Activated CD4-positive, alpha-beta T cell treated with anti-CD3 and anti-CD28 coated beads for 48 hours (primary cell): Measurements from ENCODE around the gene ALDH9A1.
"Not testable (repeated sequence)": the region's sequence is repeated elsewhere in the genome, so short reads cannot be mapped to it uniquely, and the experiment has no call there.

Experiments used
- DNase-seq: peaks from one replicate; pipeline ENCODE4 v3.0.0-alpha.2; 2020

Gene ALDH9A1

DNA sequence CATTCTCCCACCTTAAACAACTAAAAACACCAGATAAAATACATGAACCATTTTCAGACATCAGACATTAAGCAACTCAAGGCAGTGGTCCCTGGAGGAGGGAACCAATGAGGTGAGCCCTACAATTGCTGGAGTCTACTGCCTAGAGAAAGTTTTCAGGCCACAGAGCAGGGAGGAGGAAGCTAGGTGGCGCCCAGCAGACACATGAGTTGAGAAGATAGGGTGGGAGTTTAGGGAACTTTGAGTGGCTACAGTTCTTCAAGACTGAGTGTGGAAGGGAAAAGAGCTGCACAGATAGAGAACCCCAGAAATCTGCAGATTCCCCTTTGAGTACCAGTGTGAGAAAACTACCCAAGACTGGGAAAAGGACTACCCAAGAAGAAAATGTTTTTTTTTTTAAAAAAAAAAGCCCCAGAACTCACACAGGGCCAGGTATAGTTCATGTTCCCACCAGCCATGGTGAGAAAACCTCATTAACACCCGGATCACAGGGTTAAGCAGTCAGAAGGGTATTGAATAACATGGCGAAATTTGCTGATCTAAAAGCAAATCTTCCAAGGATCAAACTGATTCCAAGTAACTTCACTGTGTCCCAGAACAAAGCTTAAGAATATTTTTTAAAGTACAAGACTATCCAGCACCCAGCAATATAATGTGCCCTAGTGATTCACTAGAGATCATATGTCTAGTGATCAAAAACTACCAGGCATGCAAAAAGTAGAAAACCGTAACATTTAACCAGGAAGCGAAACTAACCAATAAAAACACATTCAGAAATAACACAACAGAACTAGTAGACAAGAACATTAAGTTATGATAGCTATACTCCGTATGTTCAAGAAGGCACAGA lies 12.0 kb downstream of the ALDH9A1 start:
- DNase-seq, result no peak

DNA sequence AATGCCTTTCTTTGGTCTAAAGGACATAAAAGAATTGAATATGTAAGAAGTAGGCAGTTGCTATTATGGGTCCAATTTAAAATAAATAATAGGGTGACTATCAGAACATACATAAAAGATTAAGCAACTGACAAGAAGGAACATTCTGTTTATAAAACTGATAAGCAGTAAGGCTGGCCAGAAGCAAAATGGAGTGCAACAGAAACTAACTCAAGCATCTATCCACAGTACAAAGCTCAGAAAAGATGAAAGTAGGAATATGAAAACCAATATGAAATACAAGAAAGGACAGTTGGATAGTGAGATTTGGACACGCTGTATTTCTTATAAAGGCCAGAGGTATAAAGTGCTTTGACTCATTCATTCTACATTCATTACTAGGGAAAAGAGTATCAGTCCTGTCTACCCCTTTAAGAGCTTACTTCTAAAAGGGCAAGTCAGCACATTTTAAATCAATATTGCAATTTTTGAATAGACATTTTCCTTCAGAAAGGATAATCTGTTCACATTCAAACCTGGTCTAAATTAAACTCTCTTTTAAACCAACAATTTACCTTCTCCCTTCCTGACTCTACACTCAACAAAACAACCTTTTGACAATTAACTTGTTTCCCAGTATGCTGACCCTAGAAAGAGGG lies 14.4 kb downstream of the ALDH9A1 start:
- DNase-seq, result no peak

DNA sequence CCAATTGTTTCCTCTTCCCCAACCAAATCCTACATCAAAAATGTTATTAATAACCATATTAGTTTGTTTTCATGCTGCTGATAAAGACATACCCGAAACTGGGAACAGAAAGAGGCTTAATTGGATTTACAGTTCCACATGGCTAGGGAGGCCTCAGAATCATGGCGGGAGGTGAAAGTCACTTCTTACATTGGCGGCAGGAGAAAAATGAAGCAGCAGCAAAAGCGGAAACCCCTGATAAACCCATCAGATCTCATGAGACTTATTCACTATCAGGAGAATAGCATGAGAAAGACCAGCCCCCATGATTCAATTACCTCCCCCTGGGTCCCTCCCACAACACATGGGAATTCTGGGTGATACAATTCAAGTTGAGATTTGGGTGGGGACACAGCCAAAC lies 17.6 kb downstream of the ALDH9A1 start:
- DNase-seq, result not testable (repeated sequence)

DNA sequence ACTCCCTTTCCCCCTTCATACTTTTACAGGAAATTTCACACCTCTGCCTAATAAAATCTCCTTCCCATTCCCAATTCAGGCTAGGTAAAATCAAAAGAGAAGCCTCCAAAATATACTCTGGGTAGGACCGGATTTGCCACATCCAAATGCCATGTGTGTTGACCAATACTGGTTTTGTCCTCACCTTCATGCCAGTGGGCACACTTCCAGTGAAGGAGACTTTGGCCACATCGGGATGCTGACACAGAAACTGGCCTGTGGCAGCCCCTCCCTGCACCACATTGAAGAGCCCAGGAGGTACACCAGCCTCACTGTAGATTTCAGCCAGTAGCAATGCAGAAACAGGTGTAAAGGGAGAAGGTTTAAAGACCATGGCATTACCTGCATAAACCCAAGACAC lies 18.1 kb downstream of the ALDH9A1 start:
- DNase-seq, result no peak

DNA sequence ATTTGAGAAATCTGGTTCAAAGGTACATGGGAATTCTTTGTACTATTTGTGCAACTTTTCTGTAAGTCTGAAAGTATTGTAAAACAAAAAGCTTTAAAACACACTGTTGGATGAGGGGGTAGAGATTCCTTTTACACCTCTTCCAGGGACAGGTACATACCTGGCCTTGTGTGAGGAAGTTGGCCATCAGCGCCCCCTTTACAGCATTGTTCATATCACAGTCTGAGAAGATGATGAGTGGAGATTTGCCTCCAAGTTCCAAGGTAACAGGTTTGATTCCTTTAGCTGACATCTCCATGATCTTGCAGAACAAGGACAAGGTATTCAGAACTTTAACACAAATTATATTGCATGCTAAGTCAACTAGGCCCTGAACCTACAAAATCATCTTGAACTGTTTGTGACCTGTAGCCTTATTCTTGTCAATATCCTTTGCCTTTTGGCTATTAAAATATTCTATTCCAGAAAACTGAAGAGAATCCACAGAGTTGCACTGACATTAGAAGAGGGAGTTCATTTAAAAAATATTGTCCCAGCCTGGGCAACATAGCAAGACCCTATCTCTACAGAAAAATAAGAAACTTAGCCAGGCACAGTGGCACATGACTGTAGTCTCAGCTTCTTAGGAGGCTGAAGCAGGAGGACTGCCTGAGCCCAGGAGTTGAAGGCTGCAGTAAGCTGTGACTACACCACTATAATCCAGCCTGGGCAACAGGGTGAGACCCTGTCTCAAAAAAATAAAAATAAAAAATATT lies 18.9 kb downstream of the ALDH9A1 start:
- DNase-seq, result no peak

DNA sequence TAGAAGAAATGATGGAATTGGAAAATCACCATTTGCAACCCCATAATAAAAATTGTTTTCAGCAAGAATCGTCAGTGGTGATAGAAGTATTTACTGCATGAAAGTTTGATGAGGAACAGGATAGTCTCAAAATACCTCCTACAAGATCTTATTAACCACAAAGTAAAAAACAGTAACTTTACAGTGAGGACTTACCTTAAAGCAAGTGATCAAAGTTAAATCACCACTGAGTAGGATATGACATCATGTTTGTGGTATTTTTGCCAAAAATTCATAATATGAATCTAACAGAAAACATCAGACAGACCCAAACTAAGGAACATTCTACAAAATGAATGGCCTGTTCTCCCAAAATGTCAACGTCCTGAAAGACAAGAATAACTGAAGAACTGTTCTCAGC lies 19.9 kb downstream of the ALDH9A1 start:
- no peak for DNase-seq

DNA sequence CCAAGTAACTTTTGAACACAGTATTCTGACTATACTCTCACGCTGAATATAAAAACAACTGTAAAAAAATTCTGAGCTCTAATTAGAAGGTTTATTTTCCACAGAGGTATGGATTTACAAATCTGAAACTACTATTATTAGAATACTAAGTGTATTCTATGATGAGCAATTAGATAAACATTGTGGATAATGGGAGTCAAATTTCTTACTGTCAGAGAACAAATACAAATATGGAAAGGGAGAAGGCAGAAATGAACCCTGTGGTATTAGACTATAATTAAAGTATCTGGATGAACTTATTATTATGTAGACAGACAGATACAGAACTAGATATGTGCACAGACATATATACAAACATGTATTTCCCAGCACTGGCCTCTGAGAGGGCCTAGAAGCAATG lies 22.6 kb downstream of the ALDH9A1 start:
- DNase-seq, result no peak

DNA sequence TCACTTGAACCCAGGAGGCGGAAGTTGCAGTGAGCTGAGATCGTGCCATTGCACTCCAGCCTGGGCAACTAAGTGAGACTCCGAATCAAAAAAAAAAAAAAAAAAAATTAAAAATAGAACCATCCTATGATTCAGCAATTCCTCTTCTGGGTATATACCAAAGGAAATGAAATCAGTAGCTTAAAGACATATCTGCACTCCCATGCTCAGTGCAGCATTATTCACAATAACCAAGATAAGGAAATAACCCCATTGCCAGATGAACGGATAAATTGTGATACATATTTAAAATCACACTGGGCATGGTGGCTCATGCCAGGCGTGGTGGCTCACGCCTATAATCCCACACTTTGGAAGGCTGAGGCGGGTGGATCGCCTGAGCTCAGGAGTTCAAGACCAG lies 23.8 kb downstream of the ALDH9A1 start:
- DNase-seq, result no peak

DNA sequence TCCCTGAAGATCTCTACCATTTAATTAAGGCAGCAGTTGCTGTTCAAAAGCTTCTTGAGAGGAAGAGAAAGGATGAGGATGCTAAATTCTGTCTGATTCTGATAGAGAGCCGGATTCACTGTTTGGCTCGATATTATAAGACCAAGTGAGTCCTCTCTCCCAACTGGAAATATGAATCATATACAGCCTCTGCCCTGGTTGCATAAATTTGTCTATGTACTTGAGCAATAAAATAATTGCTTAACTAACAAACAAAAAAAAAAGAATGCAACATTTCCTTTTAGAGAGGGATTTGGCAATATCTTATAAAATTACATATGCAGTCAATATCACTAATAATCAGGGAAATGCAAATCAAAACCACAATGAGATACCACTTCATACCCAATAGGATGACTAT lies 26.8 kb downstream of the ALDH9A1 start:
- DNase-seq, result no peak

DNA sequence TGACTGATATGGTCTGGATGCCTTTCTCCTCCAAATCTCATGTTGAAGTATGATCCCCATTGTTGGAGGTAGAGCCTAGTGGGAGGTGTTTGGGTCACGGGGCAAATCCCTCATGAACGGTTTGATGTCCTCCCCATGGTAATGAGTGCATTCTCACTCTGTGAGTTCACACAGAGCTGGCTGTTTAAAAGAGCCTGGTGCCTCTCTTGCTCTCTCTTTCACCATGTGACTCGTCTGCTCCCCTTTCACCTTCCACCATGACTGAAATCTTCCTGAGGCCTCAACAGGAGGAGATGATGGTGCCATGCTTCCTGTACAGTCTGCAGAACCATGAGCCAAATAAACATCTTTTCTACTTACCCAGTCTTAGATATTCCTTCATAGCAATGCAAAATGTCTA lies 30.2 kb downstream of the ALDH9A1 start:
- DNase-seq, result no peak

DNA sequence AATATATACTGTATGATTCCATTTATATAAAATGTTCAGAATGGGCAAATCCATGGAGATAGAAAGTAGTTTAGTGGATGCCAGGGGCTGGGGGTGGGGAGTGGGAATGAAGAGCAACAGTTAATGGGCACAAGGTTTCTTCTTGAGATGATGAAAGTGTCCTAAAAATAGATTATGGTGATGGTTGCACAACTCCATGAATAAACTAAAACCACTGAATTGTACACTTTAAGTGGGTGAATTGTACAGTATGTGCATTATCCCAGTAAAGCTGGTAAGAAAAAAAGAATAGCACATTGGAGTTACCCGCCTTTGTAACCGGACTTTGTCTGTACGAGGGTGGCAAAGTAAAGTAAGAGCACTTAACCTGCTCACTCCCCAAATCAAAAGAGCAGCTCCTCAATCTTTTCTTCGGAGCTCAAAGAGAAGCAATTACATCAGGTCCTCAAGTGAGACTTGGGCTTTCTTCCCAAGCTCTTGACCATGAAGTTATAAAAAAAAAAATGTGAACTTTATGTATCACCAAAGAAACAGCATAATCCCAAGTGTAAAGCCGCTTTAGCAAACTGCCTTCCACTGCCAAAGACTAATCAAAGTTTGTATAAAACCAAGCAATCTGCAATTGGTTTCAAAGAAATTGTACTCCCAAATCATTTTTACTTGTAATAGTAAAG lies 32.1 kb downstream of the ALDH9A1 start:
- DNase-seq, result no peak

DNA sequence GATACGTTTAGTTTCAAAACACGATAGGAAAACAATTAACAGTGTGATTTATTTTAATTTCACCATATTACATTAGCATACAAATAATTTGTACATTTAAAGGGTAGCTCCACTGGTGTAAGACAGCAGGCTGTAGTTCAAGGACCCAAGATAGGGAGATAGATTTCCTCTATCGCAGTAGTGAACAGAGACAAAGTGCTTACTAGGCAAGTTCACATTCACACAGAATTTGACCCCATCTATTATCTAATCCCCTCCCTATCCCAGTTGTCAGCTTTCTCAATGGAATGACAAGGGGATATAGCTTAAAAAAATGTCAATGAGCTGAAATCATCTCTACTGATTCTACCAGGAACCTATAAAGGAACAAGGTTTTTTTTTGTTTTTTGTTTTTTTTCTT lies 36.2 kb downstream of the ALDH9A1 start:
- no peak for DNase-seq

DNA sequence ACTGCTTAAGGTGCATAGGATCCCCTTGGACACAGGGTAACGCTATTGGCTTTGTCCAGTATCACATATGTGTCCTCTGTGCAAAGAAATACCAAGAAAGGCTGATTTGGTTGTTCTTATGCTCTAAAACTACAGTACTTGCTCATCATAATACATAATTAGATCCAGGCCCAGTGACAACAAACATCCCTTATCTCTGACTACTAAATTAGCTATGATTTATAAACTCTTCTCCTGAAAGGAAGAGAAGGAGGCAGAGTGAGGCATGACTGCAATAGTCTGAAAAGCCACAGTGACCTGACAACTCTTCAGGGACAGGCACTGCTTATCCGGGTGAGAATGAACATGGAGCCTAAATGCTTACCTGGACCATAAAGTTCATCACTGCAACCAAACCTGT lies 36.7 kb downstream of the ALDH9A1 start:
- no peak for DNase-seq

DNA sequence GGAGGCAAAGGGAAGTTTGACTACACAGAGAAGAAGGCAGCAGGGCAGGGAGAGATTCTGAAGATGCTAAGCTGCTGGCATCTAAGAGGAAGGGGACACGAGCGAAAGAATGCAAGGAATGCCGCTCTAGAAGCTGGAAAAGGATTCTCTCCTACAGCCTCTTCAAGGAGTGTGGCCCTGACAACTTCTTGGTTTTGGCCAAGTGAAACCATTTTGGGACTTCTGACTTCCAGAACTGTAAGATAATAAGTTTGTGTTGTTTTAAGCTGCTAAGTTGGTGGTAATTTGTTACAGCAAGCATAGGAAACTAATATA lies 38.8 kb downstream of the ALDH9A1 start:
- no peak for DNase-seq

DNA sequence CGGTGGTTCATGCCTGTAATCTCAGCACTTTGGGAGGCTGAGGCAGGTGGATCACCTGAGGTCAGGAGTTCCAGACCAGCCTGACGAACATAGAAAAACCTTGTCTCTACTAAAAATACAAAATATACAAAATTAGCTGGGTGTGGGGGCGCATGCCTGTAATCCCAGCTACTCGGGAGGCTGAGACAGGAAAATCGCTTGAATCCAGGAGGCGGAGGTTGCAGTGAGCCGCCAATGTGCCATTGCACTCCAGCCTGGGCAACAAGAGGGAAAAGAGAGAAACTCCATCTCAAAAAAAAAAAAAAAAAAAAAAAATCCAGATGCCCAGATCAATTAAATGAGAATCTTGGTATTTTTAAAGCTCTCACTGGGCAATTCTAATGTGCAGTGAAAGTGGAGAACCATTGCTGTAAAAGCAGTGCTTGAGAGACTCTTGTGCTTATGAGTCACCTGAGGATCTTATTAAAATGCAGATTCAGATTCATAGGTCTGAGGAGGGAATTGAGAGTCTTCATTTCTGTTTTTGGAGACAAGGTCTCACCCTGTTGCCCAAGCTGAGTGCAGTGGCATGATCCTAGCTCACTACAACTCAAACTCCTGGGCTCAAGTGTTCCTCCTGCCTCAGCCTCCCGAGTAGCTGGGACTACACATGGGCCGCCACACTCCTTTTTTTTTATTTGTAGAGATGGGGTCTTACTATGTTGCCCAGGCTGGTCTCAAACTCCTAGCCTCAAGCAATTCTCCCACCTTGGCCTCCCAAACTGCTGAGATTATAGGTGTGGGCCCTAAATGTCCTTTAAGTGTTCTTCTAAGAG lies 39.4 kb downstream of the ALDH9A1 start:
- DNase-seq, result not testable (repeated sequence)

DNA sequence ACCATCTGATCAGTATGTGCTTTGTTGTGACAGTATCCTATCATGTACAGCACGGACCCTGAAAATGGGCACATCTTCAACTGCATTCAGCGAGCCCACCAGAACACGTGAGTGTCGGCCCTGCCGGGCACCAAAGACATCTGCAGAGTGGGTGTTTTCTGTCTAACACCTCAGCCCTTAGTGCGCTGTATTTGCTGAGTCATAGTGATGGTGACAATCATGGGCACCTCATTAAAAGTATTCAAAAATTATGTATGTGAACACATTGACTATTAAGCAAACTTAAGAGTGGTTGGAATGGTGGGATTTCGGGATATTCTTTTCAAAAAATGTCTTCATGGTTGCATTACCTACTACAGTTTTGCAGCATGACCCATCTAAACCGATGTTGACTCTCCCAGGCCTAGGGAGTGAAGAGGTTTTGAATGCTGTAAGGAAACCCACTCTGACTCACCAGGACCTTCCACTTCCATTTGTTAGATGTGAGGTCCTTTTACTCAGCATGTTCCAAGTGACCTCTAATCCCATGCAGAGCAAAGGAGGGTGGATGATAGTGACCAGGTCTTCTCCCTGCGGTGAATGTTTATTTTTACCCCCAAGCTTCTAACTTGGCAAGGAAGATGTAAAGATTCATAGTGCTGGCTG lies 47.3 kb downstream of the ALDH9A1 start:
- no peak for DNase-seq

DNA sequence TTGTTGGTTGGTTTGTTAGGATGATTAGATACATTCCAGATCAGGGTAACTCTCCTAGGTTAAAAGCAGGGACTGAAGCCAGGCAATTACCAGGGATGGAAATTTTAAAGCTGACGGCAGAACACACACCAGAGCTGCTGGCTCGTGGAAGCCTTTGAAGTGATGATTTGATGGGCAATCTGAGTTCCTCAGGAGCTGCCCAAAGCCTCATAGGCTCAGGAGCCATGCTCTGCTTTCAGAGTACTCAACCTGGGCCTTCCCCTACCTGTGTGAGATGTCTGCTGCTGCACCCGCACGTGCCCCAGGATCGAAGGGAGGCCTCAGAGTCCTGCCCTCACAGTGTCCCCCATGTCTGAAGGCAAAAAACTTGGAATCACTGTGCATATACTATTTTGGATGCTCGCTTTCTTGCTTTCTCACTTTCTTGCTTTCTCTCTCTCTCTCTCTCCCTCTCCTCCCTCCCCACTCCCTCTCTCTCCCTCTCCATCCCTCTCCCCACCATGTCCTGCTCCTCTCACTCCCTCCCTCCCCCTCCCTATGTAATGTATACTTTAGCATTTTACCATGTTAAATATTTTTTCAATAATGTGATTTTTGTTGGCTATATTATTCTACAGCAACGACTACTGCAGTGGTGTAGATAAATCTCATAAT lies 49.3 kb downstream of the ALDH9A1 start:
- DNase-seq, result no peak

DNA sequence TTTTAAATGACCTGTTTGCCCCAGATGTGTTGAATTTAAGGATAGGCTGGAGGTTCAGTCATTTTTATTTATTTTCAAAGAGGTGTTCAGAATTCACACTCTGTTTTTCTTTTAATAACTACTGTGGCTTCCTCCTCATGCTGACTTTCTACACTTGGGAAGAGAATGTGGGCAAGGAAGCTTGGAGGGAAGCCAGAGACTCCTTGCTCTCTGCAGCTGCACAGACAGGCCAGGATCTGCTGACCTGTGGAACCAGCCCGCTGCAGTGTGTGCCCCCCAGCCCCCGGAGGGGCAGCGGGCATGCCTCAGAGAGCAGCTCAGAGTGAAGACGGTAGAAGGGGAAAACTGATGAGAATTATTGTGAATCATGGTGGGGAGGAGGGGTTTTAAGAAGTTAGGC lies 50.4 kb downstream of the ALDH9A1 start:
- no peak for DNase-seq

DNA sequence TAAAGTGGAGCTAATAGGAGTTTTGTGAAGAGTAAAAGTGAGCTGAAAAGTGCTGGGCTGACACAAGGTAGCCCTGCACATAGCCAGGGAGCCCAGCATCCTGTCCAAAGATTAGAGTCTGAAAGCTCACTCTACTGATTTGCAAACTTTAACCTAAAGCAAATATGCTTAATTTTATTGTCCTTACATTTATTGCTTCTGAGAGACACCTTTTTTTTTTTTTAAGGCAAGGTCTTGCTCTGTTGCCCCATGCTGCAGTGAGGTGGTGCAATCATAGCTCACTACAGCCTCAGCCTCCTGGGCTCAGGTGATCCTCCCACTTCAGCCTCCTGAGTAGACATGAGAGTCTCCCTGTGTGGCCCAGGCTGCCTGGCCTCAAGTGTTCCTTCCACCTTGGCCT lies 50.8 kb downstream of the ALDH9A1 start:
- no peak for DNase-seq

DNA sequence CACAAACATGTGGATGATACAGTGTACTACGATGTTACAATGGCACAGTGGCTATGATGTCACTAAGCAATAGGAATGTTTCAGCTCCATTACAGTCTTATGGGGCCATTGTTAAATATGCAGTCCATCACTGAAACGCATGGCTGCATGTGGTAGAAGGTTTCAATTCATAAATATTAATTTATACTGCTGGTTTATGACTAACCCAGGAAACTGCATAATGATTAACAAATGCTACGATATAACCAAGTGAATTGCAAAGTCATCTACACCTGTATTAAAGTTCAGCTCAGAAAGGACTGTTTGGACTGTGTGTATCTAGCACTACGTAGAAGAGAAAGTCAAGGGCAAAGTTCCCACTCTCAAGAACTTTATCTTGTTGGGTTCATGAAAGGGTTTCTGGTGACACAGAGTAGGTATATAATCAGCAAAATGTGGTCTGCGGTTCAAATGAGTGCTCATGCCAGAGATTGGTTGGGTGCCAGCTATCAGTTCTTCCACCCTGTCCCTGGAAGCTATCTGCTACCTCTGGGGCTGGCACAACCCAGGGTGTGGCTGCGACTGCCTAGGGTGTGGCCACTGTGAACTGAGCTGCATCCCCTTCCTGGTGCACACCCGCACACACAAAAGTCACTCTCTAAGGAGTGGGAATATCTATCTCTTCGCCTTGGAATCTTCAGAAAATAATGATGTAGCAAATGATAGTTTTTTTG lies 52.6 kb downstream of the ALDH9A1 start:
- DNase-seq, result no peak
